Tibial nerve (tissue), 4 donors: ENCODE measurements around the gene ZNF473. TPM values are rescaled to one million over a fixed set of nuclear protein-coding genes. Genes with fewer than 3 reads are reported as not detected.
A peak's percentile ranks its signal among the peaks of the same experiment; 100 is the strongest.

Experiments
- DNase-seq, 2 donors: peaks; one replicate each; pipeline ENCODE4 v3.0.0-alpha.2; 2019; ENCODE audit warnings: low spot score in 2 of 2
- H3K27ac ChIP-seq, 4 donors: fragments of 200-600 bp; sonication (generic) in 3 of 4; one replicate each; pipeline ENCODE4 v1.5.1; 2017 to 2019; ENCODE audit warnings: mild to moderate bottlenecking in 1 of 4
- H3K27me3 ChIP-seq, 2 donors: fragments of 200-600 bp; sonication (generic) in 1 of 2; one replicate each; pipeline versions ENCODE4 v1.5.1 to v1.6.0; 2017 to 2019
- H3K36me3 ChIP-seq, 3 donors: fragments of 200-600 bp; sonication (generic); one replicate each; pipeline ENCODE4 v1.5.1; 2018 to 2019
- H3K4me1 ChIP-seq, 4 donors: fragments of 200-600 bp; sonication (generic) in 3 of 4; one replicate each; pipeline ENCODE4 v1.5.1; 2017 to 2019
- H3K4me3 ChIP-seq, 4 donors: fragments of 200-600 bp; sonication (generic) in 3 of 4; one replicate each; pipeline ENCODE4 v1.5.1; 2017 to 2019; ENCODE audit warnings: mild to moderate bottlenecking in 1 of 4, moderate library complexity in 1 of 4
- H3K9me3 ChIP-seq, 4 donors: fragments of 200-600 bp; sonication (generic) in 3 of 4; one replicate each; pipeline ENCODE4 v1.5.1; 2017 to 2019
- CTCF ChIP-seq, 5 experiments: fragments of 200-600 bp in 3 of 5; fragments of 450-650 bp in 2 of 5; sonication (generic) in 3 of 5; IDR thresholded peaks; one replicate each; pipeline ENCODE4 v1.5.1; 2016 to 2019; ENCODE audit warnings: antibody characterized with exemption in 5 of 5, mild to moderate bottlenecking in 3 of 5, moderate library complexity in 2 of 5
- EP300 ChIP-seq, 2 donors: sonication (generic); formaldehyde crosslinking; IDR thresholded peaks; one replicate each; pipeline ENCODE4 v1.6.1; 2017; ENCODE audit warnings: antibody characterized with exemption in 2 of 2, mild to moderate bottlenecking in 1 of 2
- POLR2A ChIP-seq, 2 donors: fragments of 450-650 bp; IDR thresholded peaks; one replicate each; pipeline ENCODE4 v1.6.1; 2017; ENCODE audit warnings: antibody characterized with exemption in 2 of 2, mild to moderate bottlenecking in 2 of 2, moderate library complexity in 2 of 2
- WGBS, 2 donors: methylation state at CpG; one replicate each; pipeline ENCODE4 v1.1.5; 2018; 5-methylcytosine and 5-hydroxymethylcytosine counted together
- total RNA-seq, 4 donors: library from RNA; depleted of rRNA; stranded (reverse); fragments of >200 nt; gene quantifications; one replicate each; pipeline ENCODE4 v1.1.0, GENCODE V29; 2016

The ZNF473 gene
- total RNA-seq, 4 donors from 2014 or later, result 8.2 to 25.5 (median 14.3) TPM

- WGBS, 2 donors, result 0% methylated on average over 38 to 53 of the region's 59 CpGs
- Histone ChIP-seq H3K4me1 (peaks cover 0 to 48% (median 19%) of the 10 kb centered on the region in 4 donors), H3K36me3 (peaks cover 0 to 26% (median 2%) of the 10 kb centered on the region in 3 donors), H3K4me3 (peak within 1 kb of the TSS; percentile 94 to 98 (median 96)), H3K9me3 (no peaks in the 10 kb centered on the region), H3K27ac (peak within 1 kb of the TSS; percentile 93 to 97 (median 96)), H3K27me3 (no peaks in the 10 kb centered on the region)
- peak in 2 of 5 experiments; percentile 33 to 36 for TF ChIP-seq CTCF (IDR thresholded peaks at IDR 0.05)
- peak; percentile 53 to 83 for TF ChIP-seq EP300 (IDR thresholded peaks at IDR 0.05)
- peak; percentile 72 to 74 for TF ChIP-seq POLR2A (IDR thresholded peaks at IDR 0.05)
- peak; percentile 97 to 98 for DNase-seq
Measured at GRCh38 chr19:50025022-50025793, 597 bp upstream of the ZNF473 start, which contains the start of gene VRK3. TSS of gene VRK3 (minus strand) at chr19:50025372. CDS start at chr19:50016162, 9,210 bp downstream.

DNA sequence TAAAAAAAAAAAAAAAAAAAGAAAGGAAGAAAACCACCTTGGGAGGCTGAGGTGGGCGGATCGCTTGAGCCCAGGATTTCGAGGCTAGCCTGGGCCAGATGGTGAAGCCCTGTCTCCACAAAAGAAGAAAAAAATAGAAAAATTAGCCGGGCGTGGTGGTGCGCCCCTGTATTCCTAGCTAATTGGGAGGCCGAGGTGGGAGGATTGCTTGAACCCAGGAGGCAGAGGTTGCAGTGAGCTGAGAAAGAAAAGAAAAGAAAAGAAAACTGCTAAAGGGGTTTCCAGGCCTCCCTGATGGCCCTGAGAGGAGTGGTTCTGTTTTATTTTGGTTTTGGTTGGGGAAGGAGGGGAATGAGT, 723 bp downstream of the ZNF473 start:
- H3K27me3 ChIP-seq, result no peaks in the 10 kb centered on the region
- H3K36me3 ChIP-seq, result peaks cover 0 to 27% (median 0%) of the 10 kb centered on the region in 3 donors
- H3K9me3 ChIP-seq, result no peaks in the 10 kb centered on the region
- H3K4me3 ChIP-seq, result peak overlapping the region in 3 of 4 donors; percentile 46 to 95 (median 94)
- DNase-seq, result no peak
- TF ChIP-seq POLR2A (IDR thresholded peaks at IDR 0.05), result no peak
- no peak for TF ChIP-seq CTCF (IDR thresholded peaks at IDR 0.05)
- no peak for TF ChIP-seq EP300 (IDR thresholded peaks at IDR 0.05)
- peaks cover 0 to 46% (median 19%) of the 10 kb centered on the region in 4 donors for H3K4me1 ChIP-seq
- no peak overlapping the region for H3K27ac ChIP-seq
- WGBS, 2 donors, result 80 to 90% methylated on average over 7 of the region's 7 CpGs

- TF ChIP-seq CTCF (IDR thresholded peaks at IDR 0.05) (no peak), EP300 (IDR thresholded peaks at IDR 0.05) (no peak)
- DNase-seq, result no peak
- H3K27ac ChIP-seq, result no peak overlapping the region
- H3K9me3 ChIP-seq, result peaks cover 0 to 24% (median 0%) of the 10 kb centered on the region in 4 donors
- H3K4me3 ChIP-seq, result no peak overlapping the region
- H3K4me1 ChIP-seq, result peaks cover 0 to 18% (median 9%) of the 10 kb centered on the region in 4 donors
- peaks cover 0 to 56% (median 0%) of the 10 kb centered on the region in 3 donors for H3K36me3 ChIP-seq
- no peaks in the 10 kb centered on the region for H3K27me3 ChIP-seq
- WGBS, 2 donors, result 90 to 91% methylated on average over 6 of the region's 6 CpGs
Measured at GRCh38 chr19:50030225-50030624, 4.4 kb downstream of the ZNF473 start.

DNA sequence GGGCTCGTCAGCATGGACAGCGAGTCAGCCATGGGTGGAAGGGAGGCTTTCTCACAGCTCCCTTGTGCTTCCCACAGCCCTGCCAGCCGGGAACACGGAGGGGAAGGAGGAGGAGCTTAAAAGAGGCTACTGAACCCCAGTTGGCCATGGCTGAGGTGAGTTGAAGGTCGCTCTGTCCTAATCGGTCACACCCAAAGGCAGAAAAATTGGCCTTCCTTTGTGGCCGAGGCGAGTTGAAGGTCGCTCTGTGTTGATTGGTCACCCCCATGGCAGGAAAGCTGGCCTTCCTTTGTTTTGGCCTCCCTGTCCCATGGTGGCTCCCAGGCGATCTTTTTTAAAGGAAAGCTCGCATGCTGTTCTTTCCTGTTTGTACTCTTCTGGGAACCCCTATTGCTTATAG, 5.1 kb downstream of the ZNF473 start:
- no peak for DNase-seq
- peaks cover 0 to 63% (median 0%) of the 10 kb centered on the region in 3 donors for H3K36me3 ChIP-seq
- TF ChIP-seq CTCF (IDR thresholded peaks at IDR 0.05), result no peak

DNA sequence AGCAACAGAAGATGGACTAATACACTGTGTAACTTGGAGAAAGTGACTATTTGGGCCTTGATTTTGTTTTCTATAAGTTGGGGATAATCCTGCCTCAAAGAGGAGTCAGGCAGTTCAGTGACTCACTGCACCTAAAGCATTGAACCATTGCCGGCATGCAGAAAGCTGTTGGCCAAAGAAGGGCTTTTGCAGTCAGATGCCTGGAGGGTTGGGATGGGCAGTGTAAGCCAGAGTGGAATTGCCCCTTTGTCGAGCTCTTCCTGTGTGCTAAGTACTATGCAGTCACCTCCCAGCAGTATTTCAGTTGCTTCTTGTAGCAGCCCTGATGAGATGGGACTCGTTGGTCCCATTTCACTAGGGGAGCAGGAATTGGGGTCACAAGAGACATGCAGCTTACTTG, 11.1 kb downstream of the ZNF473 start:
- H3K27ac ChIP-seq, result no peak overlapping the region
- H3K4me3 ChIP-seq, result no peak overlapping the region
- WGBS, 2 donors, result 87 to 88% methylated on average over 3 of the region's 3 CpGs
- H3K36me3 ChIP-seq, result peaks cover 11 to 100% (median 26%) of the 10 kb centered on the region in 3 donors
- no peaks in the 10 kb centered on the region for H3K4me1 ChIP-seq
- TF ChIP-seq EP300 (IDR thresholded peaks at IDR 0.05) (no peak), CTCF (IDR thresholded peaks at IDR 0.05) (no peak), POLR2A (IDR thresholded peaks at IDR 0.05) (no peak)
- peaks cover 0 to 47% (median 0%) of the 10 kb centered on the region in 4 donors for H3K9me3 ChIP-seq
- DNase-seq, result no peak
- H3K27me3 ChIP-seq, result no peaks in the 10 kb centered on the region

More for the DNA sequence above, 5.1 kb downstream of the ZNF473 start:
- Histone ChIP-seq H3K4me3 (no peak overlapping the region), H3K27me3 (no peaks in the 10 kb centered on the region), H3K27ac (no peak overlapping the region), H3K9me3 (peaks cover 0 to 24% (median 0%) of the 10 kb centered on the region in 4 donors), H3K4me1 (peaks cover 0 to 18% (median 9%) of the 10 kb centered on the region in 4 donors)
- WGBS, 2 donors, result 80 to 82% methylated on average over 11 of the region's 11 CpGs
